Stimulated activated CD4-positive, alpha-beta T cell treated with anti-CD3 and anti-CD28 coated beads, Interleukin-1b, Interleukin-23, amount 100 ng/mL, for 1 hour (primary cell): ENCODE results near the gene ZNF345.

Source experiments
- DNase-seq, 2 donors: peaks; one replicate each; pipeline ENCODE4 v3.0.0-alpha.2; 2020; ENCODE audit warnings: low read depth in 2 of 2

ZNF345 gene

DNA sequence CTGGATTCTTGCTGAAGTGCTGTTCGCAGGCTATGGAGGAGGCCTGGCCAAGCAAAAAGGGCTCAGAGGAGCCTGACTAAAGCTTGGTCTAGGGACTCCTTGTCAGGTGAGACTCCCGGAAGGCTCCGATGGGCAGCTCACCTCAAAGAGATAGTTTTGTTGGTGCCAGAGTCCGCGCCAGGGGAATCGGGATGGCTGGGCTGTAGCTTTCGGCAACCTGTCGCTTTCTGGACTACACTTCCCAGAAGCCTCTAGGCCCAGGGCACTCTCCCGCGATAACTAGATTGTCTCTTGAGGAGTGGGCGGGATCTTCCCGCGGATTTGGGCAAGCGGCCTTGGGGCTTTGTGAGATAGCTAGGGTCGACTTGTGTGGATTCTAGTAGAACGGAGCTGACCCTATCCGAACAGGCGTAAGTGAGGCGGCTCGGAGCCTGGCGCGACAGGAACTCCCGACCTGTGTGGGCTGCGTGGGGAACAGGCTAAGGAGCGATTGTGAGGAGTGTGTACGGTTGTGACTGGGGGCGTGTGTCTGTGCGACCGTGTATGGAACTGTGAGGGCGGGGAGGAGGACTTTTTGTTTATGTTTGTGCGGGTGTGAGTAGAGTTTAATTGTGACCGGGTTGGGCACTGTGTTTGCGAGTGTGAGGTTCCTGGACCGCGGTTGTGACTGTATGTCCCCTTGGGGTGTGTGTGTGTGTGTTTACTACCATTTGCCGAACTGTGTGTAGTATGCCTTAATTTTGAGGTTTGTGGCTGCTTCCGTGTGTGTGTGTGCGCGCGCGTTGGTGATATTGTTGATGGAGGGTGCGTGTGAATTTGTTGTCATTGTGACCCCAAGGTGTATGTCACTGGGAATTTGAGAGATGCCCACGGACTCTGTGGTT, at the start of gene ZNF345:
Gene ZNF345, plus strand, starts transcription at position 318 of the 884 bp plus-strand sequence. CDS start 25,955 bp downstream, outside the sequence.
- DNase-seq: peak; percentile 54 to 60

DNA sequence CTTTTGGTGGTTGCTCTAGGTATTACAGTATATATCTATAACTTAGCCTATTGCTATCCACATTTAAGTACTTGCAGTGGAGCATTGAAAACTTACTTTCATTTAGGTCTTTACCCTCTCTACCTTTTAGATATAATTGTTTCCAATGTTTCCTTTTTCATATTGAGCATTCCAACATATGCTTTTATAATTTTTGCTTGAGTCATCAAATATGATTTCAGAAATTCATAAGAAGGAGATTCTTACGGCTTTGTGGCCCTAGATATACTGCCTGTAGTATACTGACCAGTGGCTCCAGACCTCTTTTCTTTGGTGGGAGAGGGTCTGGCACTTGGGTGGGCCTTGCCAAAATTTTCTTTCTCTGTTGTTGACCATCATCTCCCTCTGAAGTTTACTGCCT, 45.3 kb upstream of the ZNF345 start:
- no peak for DNase-seq

DNA sequence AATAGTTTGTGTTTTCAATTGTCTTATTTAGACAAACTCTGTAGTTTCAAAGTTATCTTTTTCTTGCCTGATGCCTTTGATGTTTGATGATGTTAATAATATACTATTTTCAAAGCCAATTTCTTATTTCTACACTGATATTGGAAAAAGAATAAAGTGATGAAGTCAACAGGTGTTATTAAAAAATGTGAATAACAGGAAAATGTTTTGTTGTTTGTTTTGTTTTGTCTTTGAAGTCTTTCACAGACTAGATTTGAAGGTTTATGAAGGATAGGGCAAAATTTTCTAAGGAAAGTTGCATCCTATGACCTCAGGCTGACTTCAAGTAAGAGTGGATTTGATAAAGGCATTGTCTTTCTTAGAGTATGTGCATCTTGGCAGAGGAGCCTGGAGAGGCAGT, 43.6 kb upstream of the ZNF345 start:
- DNase-seq: no peak

DNA sequence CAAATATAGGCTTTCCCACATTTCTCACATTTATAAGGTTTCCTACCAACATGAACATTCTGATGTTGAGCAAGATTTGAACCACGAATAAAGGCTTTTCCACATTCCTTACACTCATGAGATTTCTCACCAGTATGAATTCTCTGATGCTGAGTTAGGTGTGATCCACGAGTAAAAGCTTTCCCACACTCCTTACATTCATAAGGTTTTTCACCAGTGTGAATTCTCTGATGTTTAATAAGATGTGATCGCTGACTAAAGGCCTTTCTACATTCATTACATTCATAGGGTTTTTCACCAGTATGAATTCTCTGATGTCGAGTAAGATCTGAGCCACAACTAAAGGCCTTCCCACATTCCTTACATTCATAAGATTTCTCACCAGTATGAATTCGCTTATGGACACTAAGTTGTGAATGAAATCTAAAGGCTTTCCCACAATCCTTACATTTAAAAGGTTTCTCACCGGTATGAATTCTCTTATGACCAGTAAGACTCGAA, 31.5 kb upstream of the ZNF345 start:
- no peak for DNase-seq

DNA sequence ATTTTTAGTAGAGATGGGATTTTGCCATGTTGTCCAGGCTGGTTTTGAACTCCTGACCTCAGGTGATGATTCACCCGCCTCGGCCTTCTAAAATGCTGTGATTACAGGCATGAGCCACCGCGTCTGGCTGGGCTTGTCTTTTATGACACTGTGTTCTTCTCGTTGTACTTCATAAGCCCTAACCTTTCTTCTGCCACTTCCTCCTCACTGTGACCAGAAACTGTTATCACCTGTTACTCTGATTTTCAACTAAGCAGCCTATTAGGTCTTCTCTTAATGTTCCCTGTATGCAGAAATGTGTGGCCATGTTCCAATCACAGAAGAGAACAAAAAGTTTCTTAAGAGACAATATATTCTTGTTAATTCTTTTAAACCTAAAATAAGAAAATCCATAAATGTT, 28.9 kb upstream of the ZNF345 start:
- DNase-seq: no peak

DNA sequence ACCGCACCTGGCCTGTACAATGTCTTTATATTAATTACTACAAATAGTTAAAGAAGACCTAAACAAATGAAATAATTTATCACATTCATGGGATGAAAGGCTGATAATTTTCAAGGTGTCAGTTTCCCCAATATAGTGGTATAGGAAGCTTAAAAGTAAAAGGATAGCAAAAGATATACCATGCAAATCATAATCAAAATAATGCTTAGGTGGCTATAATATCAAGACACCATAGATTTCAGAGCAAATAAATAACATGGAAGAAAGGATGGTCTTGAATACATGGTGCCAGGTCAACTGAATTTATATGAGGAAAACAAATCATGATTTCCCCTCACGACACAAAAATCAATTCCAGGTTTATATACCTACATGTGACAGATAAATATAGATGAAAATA, 17.2 kb upstream of the ZNF345 start:
- DNase-seq: no peak

DNA sequence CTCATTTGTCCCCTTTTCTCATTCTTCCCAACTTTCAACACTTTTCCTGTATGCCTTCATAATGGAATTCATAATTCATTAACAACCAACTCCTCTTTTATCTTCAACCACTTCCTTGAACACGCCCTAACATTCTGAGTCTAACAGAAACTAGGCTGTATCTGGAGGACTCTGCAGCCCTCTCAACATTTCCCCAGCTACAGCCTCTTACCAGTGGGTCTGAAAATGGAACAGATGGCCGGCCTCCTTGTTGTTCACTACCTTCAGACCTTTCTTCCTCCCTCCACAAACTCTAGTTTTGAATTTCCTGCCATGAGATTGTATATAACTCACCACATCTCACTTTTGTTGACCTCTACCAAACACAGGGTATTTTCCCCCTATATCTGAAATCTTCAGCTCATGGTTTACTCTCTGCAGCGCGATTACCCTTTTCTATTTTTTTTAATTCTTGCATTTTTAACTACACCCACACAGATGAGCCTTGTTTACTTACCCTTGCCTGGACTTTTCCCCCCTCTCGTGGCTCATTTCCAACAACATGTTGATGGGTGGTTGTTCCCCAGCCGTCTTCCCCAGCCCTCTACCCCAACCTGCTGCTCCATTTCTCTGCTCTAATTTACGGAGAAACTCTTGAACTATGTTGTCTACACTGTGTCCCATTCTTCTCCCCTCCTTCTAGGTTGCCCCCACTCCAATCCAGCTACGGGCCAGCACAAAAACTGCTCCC, 13.3 kb upstream of the ZNF345 start:
- DNase-seq: no peak

DNA sequence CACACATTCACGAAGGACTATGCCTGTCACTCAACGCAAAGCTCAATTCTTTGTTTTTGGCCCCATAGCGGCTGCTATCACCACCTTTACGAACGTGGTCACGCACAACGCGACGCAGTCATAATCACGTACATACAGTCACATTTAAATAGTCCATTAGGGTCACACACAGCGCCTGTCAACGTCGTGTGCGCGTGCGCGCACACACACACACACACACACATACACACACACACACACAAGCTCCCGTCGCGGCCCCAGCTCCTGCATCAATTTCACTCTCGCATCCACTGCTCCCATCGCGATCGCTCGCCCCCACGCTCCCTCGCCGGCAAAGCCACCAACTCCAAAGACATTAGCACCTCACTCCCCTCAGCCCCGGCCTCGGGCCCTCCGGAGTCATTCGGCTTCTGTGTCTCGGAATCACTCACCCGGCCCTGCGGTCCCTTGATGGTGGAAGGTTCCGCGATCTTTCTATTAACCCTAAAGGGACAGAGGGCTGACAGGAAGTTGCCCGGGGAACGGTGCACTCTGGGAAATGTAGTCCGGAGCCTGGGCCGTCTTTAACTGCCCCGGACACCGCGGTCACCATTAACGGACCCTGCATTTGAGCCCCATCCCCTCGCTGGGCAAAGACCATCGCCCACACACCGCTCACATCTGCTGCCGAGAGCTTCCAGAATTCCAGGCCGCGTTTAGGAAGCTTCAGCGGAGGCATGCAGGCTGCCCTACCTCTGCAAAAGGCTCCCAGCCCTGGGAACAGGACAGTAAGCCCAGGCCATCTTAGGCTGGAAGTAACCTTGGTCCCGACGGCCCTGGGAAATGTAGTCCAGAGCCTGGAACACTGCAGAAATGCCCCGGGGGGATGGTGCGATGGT, 12.5 kb upstream of the ZNF345 start, which contains the start of gene ZNF790:
Gene ZNF790, minus strand, starts transcription at position 482 of the 878 bp plus-strand sequence. CDS start 12,768 bp downstream, outside the sequence.
- DNase-seq: peak; percentile 41 to 59

DNA sequence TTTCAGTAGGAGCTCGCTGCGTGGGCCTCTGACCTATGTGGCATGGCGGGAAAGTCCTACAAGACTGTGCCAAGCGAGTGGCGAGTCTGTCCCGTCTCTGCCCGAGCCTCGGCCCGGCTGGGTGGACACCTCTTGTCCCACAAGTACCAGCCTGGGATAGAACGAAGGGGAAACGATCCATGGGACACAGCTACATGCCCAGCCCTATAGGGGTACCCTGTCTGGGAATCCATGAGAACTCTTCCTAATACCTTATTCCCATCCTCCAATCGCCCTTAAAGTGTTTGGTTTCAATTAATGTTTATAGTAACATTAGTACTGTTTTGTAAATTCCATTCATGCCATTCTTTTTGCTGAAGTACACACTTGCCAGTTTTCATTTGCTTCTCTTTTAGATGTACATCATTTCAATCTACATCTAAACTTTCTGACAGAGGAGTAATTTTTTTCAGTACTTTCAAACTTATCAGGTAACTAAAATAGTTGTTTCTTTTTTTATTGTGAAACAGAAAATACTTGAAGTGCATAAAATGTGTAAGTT, 11.8 kb upstream of the ZNF345 start:
- no peak for DNase-seq

DNA sequence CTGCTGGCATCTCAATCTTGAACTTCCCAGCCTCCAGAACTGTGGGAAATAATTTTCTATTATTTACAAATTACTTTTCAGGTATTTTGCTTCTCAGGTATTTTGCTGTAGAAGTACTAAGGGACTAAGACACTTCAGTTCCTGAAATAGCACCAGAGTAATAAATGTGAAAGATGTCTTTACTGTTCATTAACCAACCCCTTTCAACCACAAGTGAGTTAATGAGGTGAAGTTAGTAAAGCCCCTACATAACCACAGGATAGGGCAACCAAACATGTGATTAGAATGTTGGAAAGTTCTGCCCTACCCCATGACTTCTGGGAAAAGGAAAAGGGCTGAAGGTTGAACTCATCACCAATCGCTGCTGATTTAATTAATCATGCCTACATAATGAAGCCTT, 2.7 kb upstream of the ZNF345 start:
- no peak for DNase-seq

DNA sequence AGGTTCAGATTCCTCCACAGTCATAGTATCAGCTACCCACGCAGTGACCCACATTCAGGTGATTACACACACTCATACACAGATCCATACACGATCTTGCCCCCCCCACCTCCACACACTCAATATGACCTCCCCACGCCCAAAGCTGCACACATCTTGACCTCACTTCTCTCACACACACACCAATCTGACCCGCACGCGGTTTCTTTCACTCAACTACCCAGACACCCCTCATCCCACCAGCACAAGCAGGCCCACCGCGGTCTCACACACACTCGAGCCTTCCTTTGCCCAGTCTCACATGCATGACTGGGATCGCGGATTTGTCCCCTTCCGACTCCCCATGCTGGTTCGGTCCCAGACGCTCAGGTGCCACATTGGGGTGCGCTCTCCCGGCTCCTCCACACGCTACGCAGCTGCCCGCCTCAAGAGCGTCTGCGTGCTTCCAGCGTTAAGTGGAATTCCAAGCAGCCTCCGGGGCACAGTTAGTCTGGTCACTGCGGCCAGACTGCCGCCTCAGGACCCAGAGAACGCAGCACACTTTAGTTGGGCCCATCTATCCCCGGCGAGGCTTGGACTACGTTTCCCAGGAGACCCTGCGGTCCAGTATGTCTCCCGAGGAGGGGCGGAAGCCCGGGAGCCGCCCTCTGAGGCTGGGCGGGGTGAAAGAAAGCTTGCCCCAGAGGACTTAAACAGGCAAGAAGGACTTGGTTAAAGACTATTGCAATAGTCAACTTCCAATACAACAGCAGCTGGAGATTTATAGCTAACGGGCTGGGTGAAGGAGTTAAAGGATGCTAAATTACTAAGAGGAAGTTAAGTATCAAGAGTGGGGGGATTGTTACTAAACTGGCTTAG, 746 bp upstream of the ZNF345 start:
- DNase-seq: peak; percentile 63 to 70

DNA sequence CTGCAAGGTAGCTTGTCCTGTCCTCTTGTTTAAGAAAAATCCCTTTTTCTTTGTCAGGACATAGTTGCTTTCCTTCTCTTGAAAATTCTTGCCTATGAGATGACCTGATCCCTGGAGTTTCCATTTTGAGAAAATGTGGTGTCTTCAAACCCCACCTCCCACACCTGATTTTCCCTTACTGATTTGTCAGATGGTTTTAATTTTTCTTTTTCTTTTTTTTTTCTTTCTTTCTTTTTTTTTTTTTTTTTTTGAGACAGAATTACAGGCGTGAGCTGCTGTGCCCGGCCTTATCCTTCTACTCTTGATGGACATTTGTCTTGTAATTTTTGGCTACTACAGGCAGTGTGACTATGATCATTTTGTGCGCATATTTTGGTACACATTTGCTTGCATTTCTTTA, 1.2 kb downstream of the ZNF345 start:
- DNase-seq: no peak

DNA sequence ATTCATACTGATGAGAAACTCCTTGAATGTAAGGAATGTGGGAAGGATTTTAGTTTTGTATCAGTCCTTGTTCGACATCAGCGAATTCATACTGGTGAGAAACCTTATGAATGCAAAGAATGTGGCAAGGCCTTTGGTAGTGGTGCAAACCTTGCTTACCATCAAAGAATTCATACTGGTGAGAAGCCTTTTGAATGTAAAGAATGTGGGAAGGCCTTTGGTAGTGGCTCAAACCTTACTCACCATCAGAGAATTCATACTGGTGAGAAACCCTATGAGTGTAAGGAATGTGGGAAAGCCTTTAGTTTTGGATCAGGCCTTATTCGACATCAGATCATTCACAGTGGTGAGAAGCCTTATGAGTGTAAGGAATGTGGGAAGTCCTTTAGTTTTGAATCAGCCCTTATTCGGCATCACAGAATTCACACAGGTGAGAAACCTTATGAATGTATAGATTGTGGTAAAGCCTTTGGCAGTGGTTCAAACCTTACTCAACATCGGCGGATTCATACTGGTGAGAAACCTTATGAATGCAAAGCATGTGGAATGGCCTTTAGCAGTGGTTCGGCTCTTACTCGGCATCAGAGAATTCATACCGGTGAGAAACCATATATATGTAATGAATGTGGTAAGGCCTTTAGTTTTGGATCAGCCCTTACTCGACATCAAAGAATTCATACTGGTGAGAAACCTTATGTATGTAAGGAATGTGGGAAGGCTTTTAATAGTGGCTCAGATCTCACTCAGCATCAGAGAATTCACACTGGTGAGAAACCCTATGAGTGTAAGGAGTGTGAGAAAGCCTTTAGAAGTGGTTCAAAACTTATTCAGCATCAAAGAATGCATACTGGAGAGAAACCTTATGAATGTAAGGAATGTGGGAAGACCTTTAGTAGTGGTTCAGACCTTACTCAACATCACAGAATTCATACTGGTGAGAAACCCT, 26.6 kb downstream of the ZNF345 start:
- DNase-seq: no peak

DNA sequence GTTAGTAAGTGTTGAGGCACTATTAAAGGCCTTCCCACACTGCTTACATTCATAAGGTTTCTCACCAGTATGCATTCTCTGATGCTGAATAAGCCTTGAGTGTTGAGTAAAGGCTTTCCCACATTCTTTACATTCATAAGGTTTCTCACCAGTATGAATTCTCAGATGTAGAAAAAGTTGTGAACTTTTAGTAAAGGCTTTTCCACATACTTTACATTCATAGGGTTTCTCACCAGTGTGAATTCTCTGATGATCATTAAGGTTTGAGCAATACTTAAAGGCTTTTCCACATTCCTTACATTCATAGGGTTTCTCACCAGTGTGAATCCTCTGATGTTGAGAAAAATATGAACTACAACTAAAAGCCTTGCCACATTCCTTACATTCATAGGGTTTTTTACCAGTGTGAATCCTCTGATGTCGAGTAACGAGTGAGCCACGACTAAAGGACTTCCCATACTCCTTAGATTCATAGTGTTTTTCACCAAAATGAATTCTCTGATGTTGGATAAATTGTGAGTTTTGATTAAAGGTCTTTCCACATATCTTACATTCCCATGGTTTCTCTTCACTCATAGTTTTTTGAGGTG, 41.2 kb downstream of the ZNF345 start:
- DNase-seq: no peak

DNA sequence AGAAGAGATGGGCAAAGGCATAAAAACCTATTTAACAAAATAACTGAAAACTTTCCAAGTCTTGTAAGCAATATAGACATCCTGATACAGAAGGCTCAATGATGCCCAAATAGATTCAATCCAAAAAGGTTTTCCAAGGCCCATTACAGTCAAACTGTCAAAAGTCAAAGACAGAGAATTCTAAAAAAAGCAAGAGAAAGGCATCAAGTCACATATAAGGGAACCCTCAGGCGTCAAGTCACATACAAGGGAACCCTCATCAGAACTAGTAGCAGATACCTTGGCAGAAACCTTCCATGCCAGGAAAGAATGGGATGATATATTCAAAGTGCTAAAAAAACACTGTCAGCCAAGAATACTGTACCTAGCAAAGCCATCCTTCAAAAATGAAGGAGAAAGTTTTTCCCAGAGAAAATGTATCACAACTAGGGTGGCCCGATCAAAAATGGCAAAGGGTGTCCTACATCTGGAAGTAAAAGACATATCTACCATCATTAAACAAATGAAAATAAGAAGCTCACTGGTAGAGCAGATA, 44.2 kb downstream of the ZNF345 start:
- DNase-seq: no peak

DNA sequence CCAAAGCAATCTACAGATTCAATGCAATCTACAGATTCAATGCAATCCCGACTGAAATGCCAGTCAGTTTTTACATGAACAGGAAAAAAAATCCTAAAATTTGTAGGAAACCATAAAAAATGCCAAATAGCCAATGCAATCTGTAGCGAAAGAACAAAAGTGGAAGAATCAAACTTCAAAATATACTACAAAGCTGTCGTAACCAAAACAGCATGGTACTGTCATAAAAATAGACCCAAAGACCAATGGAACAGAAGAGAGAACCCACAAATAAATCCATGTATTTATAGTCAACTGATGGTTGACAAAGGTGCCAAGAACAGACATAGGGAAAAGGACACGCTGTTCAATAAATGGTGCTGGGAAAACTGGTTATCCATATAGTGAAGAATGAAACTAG, 47.7 kb downstream of the ZNF345 start:
- no peak for DNase-seq

DNA sequence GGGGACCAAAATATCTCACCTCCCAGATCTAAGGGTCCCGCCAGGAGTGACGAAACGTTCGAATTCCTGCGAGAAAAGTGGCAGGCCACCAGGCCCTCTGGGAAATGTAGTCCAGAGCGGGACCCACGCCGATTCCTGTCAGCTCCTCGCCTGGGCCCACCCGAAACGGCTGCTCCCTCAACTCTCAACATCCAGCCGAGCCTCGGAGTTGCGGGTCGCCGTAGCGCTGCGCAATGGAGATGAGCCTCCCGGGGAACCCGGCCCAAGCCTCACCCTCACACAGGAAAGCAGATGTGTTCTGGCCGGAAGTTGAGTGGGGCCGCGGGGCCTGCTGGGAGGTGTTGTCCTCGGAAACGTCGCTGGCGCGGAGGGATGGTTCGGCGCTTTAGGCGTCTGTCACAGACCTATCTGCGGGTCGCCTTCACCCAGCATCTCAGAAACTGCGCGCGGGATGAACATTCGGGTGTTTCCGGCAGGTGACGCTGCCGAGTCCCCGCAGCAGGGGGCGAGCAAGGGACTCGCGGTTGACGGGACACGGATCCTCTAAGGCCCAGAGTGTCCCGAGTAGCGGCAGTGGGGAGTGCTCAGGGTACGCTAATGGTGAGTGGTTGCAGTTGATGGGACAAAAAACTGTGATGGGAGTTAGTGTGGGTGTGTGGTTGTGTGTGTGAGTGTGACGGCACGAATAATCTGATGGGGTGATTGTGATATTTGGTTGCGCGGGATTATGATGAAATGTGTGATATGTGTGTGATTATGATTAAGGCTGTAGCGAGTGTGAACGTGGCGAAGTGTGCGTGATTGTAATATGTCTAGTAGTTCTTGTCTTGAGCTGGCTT, 65.5 kb downstream of the ZNF345 start, which contains the start of the genes ZNF568 and ZNF829:
Gene ZNF568, plus strand, starts transcription at position 341 of the 839 bp plus-strand sequence. CDS start 6,439 bp downstream, outside the sequence.
Gene ZNF829, minus strand, starts transcription at position 300 of the 839 bp plus-strand sequence. CDS start 1,124 bp downstream, outside the sequence.
- DNase-seq: peak; percentile 73 to 76
